ENCODE results near the gene TTLL10. TPM values are rescaled to one million over a fixed set of nuclear protein-coding genes. Genes with fewer than 3 reads are reported as not detected.

Gene TTLL10
- total and polyA plus RNA-seq, 2 of the 8 experiments (the other 6 are each of a cell fraction or from before 2014, with no cell fraction given), result 1.1 to 1.7 TPM

GRCh38 chr1:1165900-1166421 lies 7.7 kb upstream of the TTLL10 start:
- Histone ChIP-seq H3K27me3 (replicated peaks in 1 of 4; ENCODE audit: control insufficient read depth in 3 of 4, extremely low read depth in 1 of 4, insufficient read depth in 3 of 4, low read length in 3 of 4) (no peaks in the 10 kb centered on the region), H4K8ac (ENCODE audit: extremely low read depth, insufficient read depth, low read length) (no peak overlapping the region), H3K27ac (ENCODE audit: low read depth, low read length) (no peak overlapping the region), H4K5ac (ENCODE audit: insufficient read length, low read depth, low read length) (no peak overlapping the region), H3K79me2 (ENCODE audit: control insufficient read depth in 1 of 2, insufficient read depth in 2 of 2, low read length in 2 of 2) (no peaks in the 10 kb centered on the region; a peak in 2 of 4 replicates), H2AK5ac (ENCODE audit: low read depth, low read length) (0 out of 2 replicates have a peak overlapping the region, but pooled peaks have one; percentile 6), H3K4me3 (ENCODE audit: extremely low read depth in 1 of 4, insufficient read depth in 2 of 4, low read depth in 3 of 4, low read length in 4 of 4) (no peak overlapping the region), H3K9me3 (ENCODE audit: insufficient read depth in 2 of 2, low read depth in 1 of 2, low read length in 1 of 2) (no peaks in the 10 kb centered on the region), H2BK5ac (ENCODE audit: low read depth, low read length) (no peak overlapping the region), H2BK120ac (replicated peaks; ENCODE audit: low read depth, low read length) (no peak overlapping the region), H3K56ac (replicated peaks; ENCODE audit: insufficient read length, low read depth, low read length) (no peak overlapping the region), H2BK12ac (ENCODE audit: low read depth, low read length) (peak overlapping the region; percentile 19; the same call in 1 of the 2 replicates), H3K9ac (replicated peaks in 1 of 4; ENCODE audit: extremely low read depth in 1 of 4, low read depth in 3 of 4, low read length in 3 of 4) (no peak overlapping the region), H2BK15ac (ENCODE audit: low read length) (peak overlapping the region; percentile 1; the same call in 1 of the 2 replicates), H3K36me3 (ENCODE audit: control insufficient read depth in 2 of 4, insufficient read depth in 4 of 4, low read length in 3 of 4) (no peaks in the 10 kb centered on the region), H2BK20ac (ENCODE audit: low read length) (0 out of 2 replicates have a peak overlapping the region, but pooled peaks have one; percentile 80), H3K4me2 (ENCODE audit: insufficient read depth in 1 of 2, low read depth in 2 of 2, low read length in 2 of 2) (no peak overlapping the region), H3K4ac (replicated peaks; ENCODE audit: insufficient read length, low read depth, low read length) (peak overlapping the region; percentile 14), H2AFZ (ENCODE audit: low read length) (no peak overlapping the region), H3K79me1 (ENCODE audit: low read depth, low read length) (no peaks in the 10 kb centered on the region; the same call in 1 of the 2 replicates), H4K20me1 (replicated peaks in 1 of 2; ENCODE audit: control insufficient read depth in 1 of 2, insufficient read depth in 2 of 2, low read length in 2 of 2) (no peaks in the 10 kb centered on the region), H4K91ac (replicated peaks; ENCODE audit: insufficient read length, low read length) (peak overlapping the region; percentile 7), H3K4me1 (replicated peaks in 1 of 4; ENCODE audit: control insufficient read depth in 3 of 4, insufficient read depth in 4 of 4, low read length in 3 of 4) (peaks cover 0 to 40% (median 23%) of the 10 kb centered on the region in 4 experiments; a peak in 6 of 7 replicates), H3K23ac (ENCODE audit: insufficient read length) (no peak overlapping the region), H3K14ac (ENCODE audit: insufficient read length) (no peak overlapping the region), H3K18ac (ENCODE audit: extremely low read depth, low read length) (peak overlapping the region; percentile 36), H3K23me2 (ENCODE audit: low read depth, low read length) (peaks cover 8% of the 10 kb centered on the region; the same call in 1 of the 2 replicates)
- CTCF ChIA-PET (ENCODE audit: partially characterized antibody), result interaction anchor here (0.8 to 1.7 kb wide), 4 partner anchors 9 to 126 kb away, joined by 3 to 8 read pairs (median 4); no protein-coding TSS in a partner anchor
- WGBS, 2 experiments (ENCODE audit: extremely low coverage in 1 of 2, insufficient coverage in 1 of 2, insufficient read length in 1 of 2, insufficient replicate concordance in 2 of 2, low coverage in 1 of 2, low lambda C conversion rate in 2 of 2, missing lambda C conversion rate in 1 of 2), result 92% methylated on average over 23 of the region's 23 CpGs; no CpG with 5 or more reads in 1 of the 2 experiments
- DNase-seq (ENCODE audit: low read depth in 1 of 2, low spot score in 2 of 2), result no peak
- POLR2A ChIA-PET (ENCODE audit: partially characterized antibody), result interaction anchor here (0.6 to 3.8 kb wide), 3 partner anchors 8 to 71 kb away, joined by 3 to 15 read pairs (median 3); partner anchors contain the start of gene TTLL10
- TF ChIP-seq SAP30 (IDR thresholded peaks at IDR 0.05; ENCODE audit: insufficient read depth, insufficient replicate concordance, low read length) (no peak), RXRA (IDR thresholded peaks at IDR 0.05; ENCODE audit: insufficient read depth, low read depth, low read length) (no peak), SRF (IDR thresholded peaks at IDR 0.05; ENCODE audit: low read depth, low read length) (no peak), FOSL1 (IDR thresholded peaks at IDR 0.05; ENCODE audit: insufficient read depth, low read depth, low read length) (no peak)
- no peak for FAIRE-seq

Data from H1 (cell line).